Measurements from ENCODE around the gene JPH3. TPM values are rescaled to one million over a fixed set of nuclear protein-coding genes. Genes with fewer than 3 reads are reported as not detected.

The JPH3 gene
- total and polyA plus RNA-seq, 3 donors from 2014 or later: 3.2 to 8.7 (median 8.3) TPM

DNA sequence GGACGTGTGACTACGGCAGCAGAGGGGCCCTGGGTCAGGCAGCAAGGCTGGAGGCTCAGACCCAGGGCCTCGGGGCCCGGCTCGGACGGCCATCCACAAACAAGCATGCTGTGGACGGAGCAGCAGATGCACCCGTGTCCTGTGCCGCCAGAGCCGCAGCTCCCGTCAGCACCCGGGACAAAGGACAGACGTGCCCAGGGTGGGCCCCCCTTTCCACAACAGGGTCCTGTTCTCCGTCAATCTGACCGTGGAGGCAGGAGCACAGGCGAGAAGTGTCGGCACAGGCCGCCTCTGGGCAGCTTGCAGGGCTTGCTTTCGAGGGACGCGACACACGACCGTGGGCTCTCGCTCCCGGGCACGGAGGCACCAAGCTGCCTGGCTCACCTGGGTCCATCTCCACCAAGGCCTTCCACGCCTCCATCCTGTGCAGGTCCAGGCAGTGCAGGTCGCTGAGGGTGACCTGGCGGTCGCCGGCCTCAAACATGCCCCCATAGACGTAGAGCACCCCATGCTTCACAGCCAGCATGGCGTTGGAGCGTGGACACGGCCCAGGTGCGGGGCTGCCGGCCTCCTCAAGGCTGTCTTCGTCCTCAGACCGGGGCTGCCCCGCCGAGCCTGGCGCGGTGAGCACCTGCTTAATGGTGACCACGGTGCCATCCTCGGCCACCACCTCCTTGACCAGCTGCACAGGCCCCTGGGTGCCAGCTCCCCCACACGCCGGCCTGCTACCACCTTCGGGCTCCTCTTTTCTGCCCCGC is 106.8 kb downstream of the JPH3 start:
- intact Hi-C loops (cut with DNase I; ENCODE audit: low total_unique reads): no loop called here
- TF ChIP-seq, protein P1, sequence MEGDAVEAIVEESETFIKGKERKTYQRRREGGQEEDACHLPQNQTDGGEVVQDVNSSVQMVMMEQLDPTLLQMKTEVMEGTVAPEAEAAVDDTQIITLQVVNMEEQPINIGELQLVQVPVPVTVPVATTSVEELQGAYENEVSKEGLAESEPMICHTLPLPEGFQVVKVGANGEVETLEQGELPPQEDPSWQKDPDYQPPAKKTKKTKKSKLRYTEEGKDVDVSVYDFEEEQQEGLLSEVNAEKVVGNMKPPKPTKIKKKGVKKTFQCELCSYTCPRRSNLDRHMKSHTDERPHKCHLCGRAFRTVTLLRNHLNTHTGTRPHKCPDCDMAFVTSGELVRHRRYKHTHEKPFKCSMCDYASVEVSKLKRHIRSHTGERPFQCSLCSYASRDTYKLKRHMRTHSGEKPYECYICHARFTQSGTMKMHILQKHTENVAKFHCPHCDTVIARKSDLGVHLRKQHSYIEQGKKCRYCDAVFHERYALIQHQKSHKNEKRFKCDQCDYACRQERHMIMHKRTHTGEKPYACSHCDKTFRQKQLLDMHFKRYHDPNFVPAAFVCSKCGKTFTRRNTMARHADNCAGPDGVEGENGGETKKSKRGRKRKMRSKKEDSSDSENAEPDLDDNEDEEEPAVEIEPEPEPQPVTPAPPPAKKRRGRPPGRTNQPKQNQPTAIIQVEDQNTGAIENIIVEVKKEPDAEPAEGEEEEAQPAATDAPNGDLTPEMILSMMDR (IDR thresholded peaks at IDR 0.05): no peak
- DNase-seq: no peak
- WGBS, 2 donors: 95 to 97% methylated on average over 6 to 49 of the region's 49 CpGs
- Histone ChIP-seq H3K4me3 (no peak overlapping the region), H3K4me1 (no peaks in the 10 kb centered on the region), H3K36me3 (ENCODE audit: low read depth, missing control alignments) (no peaks in the 10 kb centered on the region), H3K27ac (no peak overlapping the region), H3K9me3 (no peaks in the 10 kb centered on the region), H3K27me3 (no peaks in the 10 kb centered on the region)

DNA sequence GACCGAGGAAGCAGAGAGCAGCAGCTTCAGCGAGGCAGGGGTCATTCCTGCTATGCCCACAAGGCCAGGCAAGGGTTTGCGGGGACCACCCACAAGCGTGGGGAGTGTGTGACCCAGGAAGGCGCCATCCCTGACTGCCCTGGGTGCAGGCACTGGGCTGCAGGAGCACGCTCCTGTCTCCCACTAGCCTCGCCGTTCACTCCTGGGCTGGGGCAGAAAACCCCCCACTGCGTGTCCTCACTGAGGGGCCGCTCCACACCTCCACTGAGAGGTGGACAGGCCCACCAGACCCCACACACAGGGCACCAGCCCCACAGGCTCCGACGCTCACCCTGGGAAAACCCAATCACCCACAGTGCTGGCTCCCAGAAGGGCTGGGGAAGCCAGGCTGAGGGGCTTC is 107.4 kb downstream of the JPH3 start:
- WGBS, 2 donors: 83 to 96% methylated on average over 6 to 12 of the region's 12 CpGs
- no peaks in the 10 kb centered on the region for H3K36me3 ChIP-seq (ENCODE audit: low read depth, missing control alignments)
- no peak for DNase-seq
- no peaks in the 10 kb centered on the region for H3K9me3 ChIP-seq
- no peak overlapping the region for H3K27ac ChIP-seq
- no peaks in the 10 kb centered on the region for H3K27me3 ChIP-seq
- intact Hi-C loops (cut with DNase I; ENCODE audit: low total_unique reads): no loop called here
- no peak overlapping the region for H3K4me3 ChIP-seq
- no peak for TF ChIP-seq POLR2A (IDR thresholded peaks at IDR 0.05)
- TF ChIP-seq, protein P1 (IDR thresholded peaks at IDR 0.05): no peak
- no peaks in the 10 kb centered on the region for H3K4me1 ChIP-seq

DNA sequence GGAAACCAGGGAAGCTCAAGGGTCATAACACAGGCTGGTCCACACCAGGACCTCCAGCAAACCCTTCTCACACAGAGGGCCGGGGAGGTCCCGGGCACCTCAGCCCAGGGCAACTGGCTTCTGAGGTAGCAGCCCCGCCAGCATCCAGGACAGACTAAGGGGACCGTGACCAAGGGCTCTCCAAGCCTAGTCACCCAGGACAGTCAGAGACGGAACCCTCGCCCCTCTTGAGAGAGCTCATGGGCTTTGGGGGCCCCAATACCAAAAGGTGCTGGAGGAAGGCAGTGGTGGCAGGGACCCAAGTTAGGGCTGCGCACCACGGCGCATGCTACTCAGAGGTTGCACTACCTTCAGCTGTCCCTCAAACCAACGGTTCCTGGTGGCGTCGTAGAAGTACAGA is 108.6 kb downstream of the JPH3 start:
- H3K4me3 ChIP-seq: no peak overlapping the region
- TF ChIP-seq POLR2A (IDR thresholded peaks at IDR 0.05): no peak
- TF ChIP-seq, protein P1 (IDR thresholded peaks at IDR 0.05): no peak
- H3K27ac ChIP-seq: no peak overlapping the region
- no peaks in the 10 kb centered on the region for H3K36me3 ChIP-seq (ENCODE audit: low read depth, missing control alignments)
- H3K27me3 ChIP-seq: no peaks in the 10 kb centered on the region
- DNase-seq: no peak
- H3K9me3 ChIP-seq: no peaks in the 10 kb centered on the region
- 93 to 94% methylated on average over 6 to 12 of the region's 12 CpGs for WGBS, 2 donors
- intact Hi-C loops (cut with DNase I; ENCODE audit: low total_unique reads): no loop called here
- H3K4me1 ChIP-seq: no peaks in the 10 kb centered on the region

GRCh38 chr16:87712184-87712762 is 110.0 kb downstream of the JPH3 start:
- no peak for DNase-seq
- no peaks in the 10 kb centered on the region for H3K9me3 ChIP-seq
- WGBS, 2 donors: 94% methylated on average over 11 to 14 of the region's 14 CpGs
- no peaks in the 10 kb centered on the region for H3K27me3 ChIP-seq
- intact Hi-C loops (cut with DNase I; ENCODE audit: low total_unique reads): no loop called here
- H3K4me3 ChIP-seq: no peak overlapping the region
- no peak for TF ChIP-seq POLR2A (IDR thresholded peaks at IDR 0.05)
- TF ChIP-seq, protein P1 (IDR thresholded peaks at IDR 0.05): no peak
- H3K4me1 ChIP-seq: no peaks in the 10 kb centered on the region
- H3K36me3 ChIP-seq (ENCODE audit: low read depth, missing control alignments): no peaks in the 10 kb centered on the region
- H3K27ac ChIP-seq: no peak overlapping the region

Measured in testis (tissue), 3 donors.